Mesendoderm (in vitro differentiated cells): ENCODE measurements around the gene ERGIC2.
"Not testable (repeated sequence)": the region's sequence is repeated elsewhere in the genome, so short reads cannot be mapped to it uniquely, and the experiment has no call there.

ENCODE experiments used
- DNase-seq: peaks from one replicate; pipeline ENCODE4 v3.0.0; 2013
- H2AK5ac ChIP-seq: 2 replicates; pipeline ENCODE4 v1.6.1; 2013; ENCODE audit warnings: low read length, inconsistent platforms
- H2BK120ac ChIP-seq: 2 replicates; pipeline ENCODE4 v1.6.1; 2013; ENCODE audit warnings: low read depth, mild to moderate bottlenecking, low read length, moderate library complexity, mixed read lengths
- H2BK15ac ChIP-seq: replicated peaks from 2 replicates; pipeline ENCODE4 v1.6.1; 2013; ENCODE audit warnings: low read depth, mild to moderate bottlenecking, moderate library complexity
- H2BK5ac ChIP-seq: 2 replicates; pipeline ENCODE4 v1.6.1; 2013; ENCODE audit warnings: low read length, inconsistent platforms
- H3K18ac ChIP-seq: 2 replicates; pipeline ENCODE4 v1.6.1; 2013; ENCODE audit warnings: mild to moderate bottlenecking, low read length, mixed read lengths
- H3K23ac ChIP-seq: one replicate; pipeline ENCODE4 v1.6.1; 2013; ENCODE audit warnings: low read length
- H3K27ac ChIP-seq: 2 replicates; pipeline ENCODE4 v1.5.1; 2013; ENCODE audit warnings: low read depth, mild to moderate bottlenecking, inconsistent platforms, low read length, moderate library complexity
- H3K27me3 ChIP-seq: 2 replicates; pipeline ENCODE4 v1.6.1; 2013; ENCODE audit warnings: low read length, control low read depth, mild to moderate bottlenecking, inconsistent platforms; ENCODE audit not compliant: insufficient read depth, poor library complexity
- H3K36me3 ChIP-seq: 2 replicates; pipeline ENCODE4 v1.6.1; 2013; ENCODE audit warnings: low read length, inconsistent platforms; ENCODE audit not compliant: control insufficient read depth, insufficient read depth
- H3K4ac ChIP-seq: one replicate; pipeline ENCODE4 v1.6.1; 2013; ENCODE audit warnings: low read depth, mild to moderate bottlenecking, low read length, moderate library complexity
- H3K4me1 ChIP-seq: 2 replicates; pipeline ENCODE4 v1.6.1; 2013; ENCODE audit warnings: low read depth, low read length, inconsistent platforms; ENCODE audit not compliant: control insufficient read depth
- H3K4me2 ChIP-seq: 2 replicates; pipeline ENCODE4 v1.6.1; 2013; ENCODE audit warnings: low read length
- H3K4me3 ChIP-seq: 2 replicates; pipeline ENCODE4 v1.5.1; 2013; ENCODE audit warnings: mild to moderate bottlenecking, low read length
- H3K56ac ChIP-seq: one replicate; pipeline ENCODE4 v1.6.1; 2013; ENCODE audit warnings: low read length
- H3K79me1 ChIP-seq: 2 replicates; pipeline ENCODE4 v1.6.1; 2013; ENCODE audit warnings: low read length, inconsistent platforms
- H3K79me2 ChIP-seq: 2 replicates; pipeline ENCODE4 v1.6.1; 2013; ENCODE audit warnings: mild to moderate bottlenecking, low read length; ENCODE audit not compliant: control insufficient read depth, insufficient read depth
- H3K9ac ChIP-seq: 2 replicates; pipeline ENCODE4 v1.6.1; 2013; ENCODE audit warnings: low read length, inconsistent platforms
- H4K5ac ChIP-seq: one replicate; pipeline ENCODE4 v1.6.1; 2013; ENCODE audit warnings: low read length
- H4K8ac ChIP-seq: one replicate; pipeline ENCODE4 v1.6.1; 2013; ENCODE audit warnings: low read depth, mild to moderate bottlenecking, control low read depth, low read length, moderate library complexity
- WGBS: extraction: QIAGEN DNeasy Blood & Tissue Kit; methylation state at CpG from one replicate; pipeline ENCODE4 v1.1.7; 2013; ENCODE audit warnings: low lambda C conversion rate, missing lambda C conversion rate; ENCODE audit not compliant: insufficient coverage; ENCODE audit errors: extremely low coverage; 5-methylcytosine and 5-hydroxymethylcytosine counted together

Gene ERGIC2

GRCh38 chr12:29389295-29389919 lies 8.4 kb upstream of the ERGIC2 start:
- H2BK120ac ChIP-seq: no peak overlapping the region

DNA sequence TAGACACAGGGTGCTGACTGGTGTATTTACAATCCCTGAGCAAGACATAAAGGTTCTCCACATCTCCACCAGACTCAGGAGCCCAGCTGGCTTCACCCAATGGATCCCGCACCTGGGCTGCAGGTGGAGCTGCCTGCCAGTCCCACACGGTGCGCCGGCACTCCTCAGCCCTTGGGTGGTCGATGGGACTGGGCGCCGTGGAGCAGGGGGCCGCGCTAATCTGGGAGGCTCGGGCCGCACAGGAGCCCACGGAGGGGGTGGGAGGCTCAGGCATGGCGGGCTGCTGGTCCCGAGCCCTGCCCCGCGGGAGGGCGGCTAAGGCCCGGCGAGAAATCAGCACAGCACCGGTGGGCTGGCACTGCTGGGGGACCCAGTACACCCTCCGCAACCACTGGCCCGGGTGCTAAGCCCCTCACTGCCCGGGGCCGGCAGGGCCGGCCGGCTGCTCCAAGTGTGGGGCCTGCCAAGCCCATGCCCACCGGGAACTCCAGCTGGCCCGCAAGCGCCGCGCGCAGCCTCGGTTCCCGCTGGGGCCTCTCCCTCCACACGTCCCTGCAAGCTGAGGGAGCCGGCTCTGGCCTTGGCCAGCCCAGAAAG lies 5.2 kb upstream of the ERGIC2 start:
- H3K79me1 ChIP-seq, H3K4me3 ChIP-seq, H3K4me2 ChIP-seq, H2BK120ac ChIP-seq, H3K27ac ChIP-seq, H3K56ac ChIP-seq, H3K23ac ChIP-seq, H3K4ac ChIP-seq, H2BK5ac ChIP-seq, H3K9ac ChIP-seq, H4K5ac ChIP-seq, H3K36me3 ChIP-seq, H4K8ac ChIP-seq, DNase-seq, H2BK15ac ChIP-seq, H3K18ac ChIP-seq, H3K27me3 ChIP-seq, H3K79me2 ChIP-seq, H3K4me1 ChIP-seq, H2AK5ac ChIP-seq: not testable (repeated sequence)
- WGBS: no CpG with 5 or more reads among the region's 36 CpGs

More at GRCh38 chr12:29389295-29389919, 8.4 kb upstream of the ERGIC2 start:
- no peak for DNase-seq
- no peaks in the 10 kb centered on the region for H3K27me3 ChIP-seq
- no peaks in the 10 kb centered on the region for H3K36me3 ChIP-seq
- H3K4me2 ChIP-seq: no peak overlapping the region
- no peak overlapping the region for H3K4ac ChIP-seq
- WGBS: no CpG with 5 or more reads among the region's 65 CpGs
- no peak overlapping the region for H3K18ac ChIP-seq
- no peak overlapping the region for H3K27ac ChIP-seq
- H3K79me2 ChIP-seq: no peaks in the 10 kb centered on the region
- no peak overlapping the region for H3K9ac ChIP-seq
- no peak overlapping the region for H3K23ac ChIP-seq
- no peaks in the 10 kb centered on the region for H3K4me1 ChIP-seq
- no peak overlapping the region for H4K8ac ChIP-seq
- H2AK5ac ChIP-seq: no peak overlapping the region
- no peak overlapping the region for H2BK5ac ChIP-seq
- no peak overlapping the region for H2BK15ac ChIP-seq
- H3K79me1 ChIP-seq: no peaks in the 10 kb centered on the region
- no peak overlapping the region for H4K5ac ChIP-seq
- H3K4me3 ChIP-seq: no peak overlapping the region
- H3K56ac ChIP-seq: no peak overlapping the region

DNA sequence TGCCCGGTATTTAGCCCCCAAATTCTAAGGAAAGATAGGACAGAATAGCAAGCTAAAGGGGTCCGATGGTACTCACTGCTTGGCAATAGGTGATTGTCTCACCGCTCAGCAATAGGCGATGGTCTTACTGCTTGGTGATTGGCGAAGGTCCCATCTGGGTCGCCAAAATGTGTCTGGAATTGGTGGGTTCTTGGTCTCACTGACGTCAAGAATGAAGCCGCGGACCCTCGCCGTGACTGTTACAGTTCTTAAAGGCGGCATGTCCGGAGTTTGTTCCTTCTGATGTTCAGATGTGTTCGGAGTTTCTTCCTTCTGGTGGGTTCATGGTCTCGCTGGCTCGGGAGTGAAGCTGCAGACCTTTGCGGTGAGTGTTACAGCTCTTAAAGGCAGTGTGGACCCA lies 4.2 kb upstream of the ERGIC2 start:
- not testable (repeated sequence) for H3K4me2 ChIP-seq, H3K4me1 ChIP-seq, H3K79me2 ChIP-seq, H3K56ac ChIP-seq, H3K4me3 ChIP-seq, H2AK5ac ChIP-seq, DNase-seq, H3K79me1 ChIP-seq, H2BK5ac ChIP-seq, H4K5ac ChIP-seq, H3K27ac ChIP-seq, H3K27me3 ChIP-seq, H3K9ac ChIP-seq, H3K36me3 ChIP-seq, H3K23ac ChIP-seq, H4K8ac ChIP-seq, H3K4ac ChIP-seq, H2BK15ac ChIP-seq, H3K18ac ChIP-seq, H2BK120ac ChIP-seq
- WGBS: no CpG with 5 or more reads among the region's 17 CpGs

GRCh38 chr12:29382251-29382650 lies 1.3 kb upstream of the ERGIC2 start:
- no peak for DNase-seq

DNA sequence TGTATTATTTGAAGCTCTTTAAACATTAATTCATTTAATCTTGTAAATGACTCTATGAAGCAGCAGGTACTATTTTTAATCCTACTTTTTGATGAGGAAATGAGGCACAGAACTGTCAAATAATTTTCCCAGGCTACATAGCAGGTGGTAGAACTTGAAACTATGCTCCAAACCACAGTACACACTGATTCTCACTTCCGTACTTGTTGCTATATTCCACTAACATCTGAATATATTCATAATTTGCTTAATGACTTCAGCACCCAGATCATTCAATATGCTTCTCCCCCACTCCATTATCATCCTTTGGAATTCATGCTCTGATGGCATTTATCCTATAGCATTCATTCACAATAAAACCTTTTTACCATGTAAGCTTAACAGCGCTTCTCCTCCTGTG lies 4.9 kb downstream of the ERGIC2 start:
- Histone ChIP-seq H3K56ac (no peak overlapping the region), H3K27me3 (no peaks in the 10 kb centered on the region), H3K9ac (no peak overlapping the region), H2AK5ac (no peak overlapping the region), H3K27ac (no peak overlapping the region), H3K18ac (no peak overlapping the region), H2BK15ac (no peak overlapping the region), H2BK120ac (no peak overlapping the region), H3K23ac (no peak overlapping the region), H2BK5ac (no peak overlapping the region), H3K4me2 (no peak overlapping the region), H3K79me1 (peaks cover 8% of the 10 kb centered on the region), H4K5ac (no peak overlapping the region), H3K79me2 (peaks cover 26% of the 10 kb centered on the region), H4K8ac (no peak overlapping the region), H3K4me3 (no peak overlapping the region), H3K4ac (no peak overlapping the region), H3K36me3 (no peaks in the 10 kb centered on the region), H3K4me1 (peaks cover 2% of the 10 kb centered on the region)
- no peak for DNase-seq
- WGBS: no CpG with 5 or more reads among the region's 2 CpGs

More at GRCh38 chr12:29382251-29382650, 1.3 kb upstream of the ERGIC2 start:
- no peak overlapping the region for H3K4me2 ChIP-seq
- no peak overlapping the region for H3K9ac ChIP-seq
- no peaks in the 10 kb centered on the region for H3K36me3 ChIP-seq
- H2AK5ac ChIP-seq: no peak overlapping the region
- H4K8ac ChIP-seq: no peak overlapping the region
- no peaks in the 10 kb centered on the region for H3K4me1 ChIP-seq
- H3K79me1 ChIP-seq: no peaks in the 10 kb centered on the region
- no peaks in the 10 kb centered on the region for H3K27me3 ChIP-seq
- H4K5ac ChIP-seq: no peak overlapping the region
- no peak overlapping the region for H3K56ac ChIP-seq
- no peak overlapping the region for H3K4me3 ChIP-seq
- H3K4ac ChIP-seq: no peak overlapping the region
- H3K79me2 ChIP-seq: peaks cover 13% of the 10 kb centered on the region
- no peak overlapping the region for H3K27ac ChIP-seq
- H3K23ac ChIP-seq: no peak overlapping the region
- no peak overlapping the region for H3K18ac ChIP-seq
- H2BK15ac ChIP-seq: no peak overlapping the region
- H2BK5ac ChIP-seq: no peak overlapping the region
- H2BK120ac ChIP-seq: no peak overlapping the region
- WGBS: no CpG with 5 or more reads among the region's 2 CpGs

- H3K79me1 ChIP-seq: peaks cover 8% of the 10 kb centered on the region
- H3K23ac ChIP-seq: no peak overlapping the region
These were observed 6.1 kb downstream of the ERGIC2 start for GRCh38 chr12:29374913-29375312.

More at GRCh38 chr12:29374913-29375312, 6.1 kb downstream of the ERGIC2 start:
- Histone ChIP-seq H3K9ac (no peak overlapping the region), H2BK120ac (no peak overlapping the region), H3K79me2 (peaks cover 22% of the 10 kb centered on the region), H3K56ac (no peak overlapping the region), H3K4ac (no peak overlapping the region), H4K5ac (no peak overlapping the region), H3K27me3 (no peaks in the 10 kb centered on the region), H3K36me3 (no peaks in the 10 kb centered on the region), H3K18ac (no peak overlapping the region), H4K8ac (no peak overlapping the region), H3K4me2 (no peak overlapping the region), H3K27ac (no peak overlapping the region), H3K4me1 (peaks cover 2% of the 10 kb centered on the region), H2BK5ac (no peak overlapping the region), H2BK15ac (no peak overlapping the region), H2AK5ac (no peak overlapping the region), H3K4me3 (no peak overlapping the region)
- 100% methylated on average over 2 of the region's 4 CpGs for WGBS
- DNase-seq: no peak
